Pulmonary artery endothelial cell (primary cell): ENCODE measurements around the gene DBX1. TPM values are rescaled to one million over a fixed set of nuclear protein-coding genes. Genes with fewer than 3 reads are reported as not detected.

Experiments
- DNase-seq: peaks from one replicate; pipeline ENCODE4 v3.0.0-alpha.2; 2011; ENCODE audit warnings: low read depth, low spot score
- total RNA-seq: library from RNA; depleted of rRNA; stranded (reverse); fragments of >200 nt; gene quantifications from 2 replicates; pipeline ENCODE4 v1.2.3, GENCODE V29; 2014

Gene DBX1
- total RNA-seq, 1 donor from 2014 or later: not detected

DNA sequence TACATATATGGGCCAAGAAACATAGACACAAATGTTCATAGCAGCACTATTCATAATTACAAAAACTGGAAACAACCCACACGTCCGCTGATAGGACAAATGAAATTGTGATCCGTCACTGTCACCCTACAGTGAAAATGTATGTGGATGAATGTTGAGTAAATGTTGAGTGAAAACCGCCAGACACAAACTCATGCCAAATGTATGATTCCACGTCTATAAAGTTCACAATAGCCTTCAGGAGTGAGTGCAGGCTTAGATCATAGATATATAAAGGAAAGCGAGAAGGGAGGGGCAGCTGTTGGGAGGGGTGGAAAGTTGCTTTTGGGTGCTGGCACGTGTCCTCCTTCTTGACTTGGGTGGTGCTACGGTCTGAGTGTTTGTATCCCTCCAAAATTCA, 33.6 kb downstream of the DBX1 start:
- no peak for DNase-seq

DNA sequence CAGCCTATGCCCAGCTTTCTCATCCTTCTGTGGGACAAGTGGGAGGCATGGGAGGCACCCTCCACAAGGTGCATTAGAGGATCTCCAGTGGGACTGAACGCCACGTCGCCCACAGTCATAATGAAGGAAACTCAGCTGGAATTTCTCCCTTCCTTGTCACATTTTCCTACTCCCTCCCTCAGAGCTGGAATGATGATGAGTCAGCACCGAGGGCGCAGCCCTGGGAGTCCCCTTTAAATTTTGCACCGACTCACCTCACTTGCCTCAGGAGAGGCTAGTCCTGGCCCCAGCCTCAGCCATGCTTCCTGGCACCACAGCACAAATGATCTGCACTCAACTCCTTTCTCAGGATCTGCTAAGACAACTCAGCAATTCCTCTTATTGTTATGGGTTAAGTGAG, 34.3 kb downstream of the DBX1 start:
- no peak for DNase-seq

DNA sequence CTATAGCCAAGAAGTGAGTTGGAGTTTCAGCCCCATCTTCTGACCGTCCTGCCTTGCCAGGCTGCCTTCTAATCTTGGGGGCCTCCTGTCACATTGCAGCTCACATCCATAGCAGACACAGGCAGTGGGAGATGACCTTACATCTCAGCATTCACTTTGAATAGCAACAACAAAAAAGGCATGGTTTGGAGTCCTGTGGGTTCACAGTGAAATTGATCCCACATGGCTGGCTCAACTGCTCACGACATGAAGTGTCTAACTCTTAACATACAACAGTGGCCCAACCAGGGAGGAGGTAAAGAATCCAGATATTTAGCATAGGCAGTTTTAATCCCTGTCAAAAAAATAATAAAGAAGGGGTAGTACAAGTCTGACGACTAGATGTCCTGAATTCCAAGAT, 38.1 kb downstream of the DBX1 start:
- no peak for DNase-seq

DNA sequence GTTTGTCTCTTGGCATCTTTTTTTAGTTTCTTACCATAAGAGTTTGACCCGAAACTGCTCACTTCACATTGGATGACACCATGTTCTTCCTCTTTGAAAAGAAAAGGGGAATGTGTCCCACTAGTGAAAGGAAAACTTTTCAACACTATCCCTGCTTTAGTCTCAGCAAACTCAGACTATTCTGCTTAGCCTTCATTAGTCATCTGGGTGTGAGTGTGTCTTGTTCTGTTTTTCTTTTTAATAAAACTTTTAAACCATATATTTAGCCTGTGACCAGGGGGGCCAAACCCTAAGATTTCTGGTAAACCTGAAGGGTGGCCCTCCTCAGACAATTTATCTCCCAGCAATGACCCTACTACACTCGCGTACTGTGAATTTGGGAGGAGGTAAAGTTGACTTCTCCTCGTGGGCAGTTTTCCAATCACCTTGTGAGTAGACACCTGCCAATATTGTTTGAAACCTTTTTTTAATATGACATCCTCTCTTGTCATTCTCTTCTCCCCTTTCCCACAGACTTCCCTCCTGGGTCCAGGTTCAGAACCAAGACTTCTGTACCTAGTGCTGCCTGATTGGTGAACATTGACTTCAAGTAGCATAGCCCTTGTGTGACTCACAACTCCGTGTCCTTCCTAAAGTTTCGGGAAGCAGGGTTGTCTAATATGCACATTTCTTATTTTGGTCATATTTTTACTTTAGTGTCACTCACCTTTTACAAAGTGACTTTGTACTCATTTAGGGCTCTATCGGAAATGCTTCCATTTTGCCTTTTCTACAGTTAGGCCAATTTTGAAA, 39.9 kb downstream of the DBX1 start:
- no peak for DNase-seq

DNA sequence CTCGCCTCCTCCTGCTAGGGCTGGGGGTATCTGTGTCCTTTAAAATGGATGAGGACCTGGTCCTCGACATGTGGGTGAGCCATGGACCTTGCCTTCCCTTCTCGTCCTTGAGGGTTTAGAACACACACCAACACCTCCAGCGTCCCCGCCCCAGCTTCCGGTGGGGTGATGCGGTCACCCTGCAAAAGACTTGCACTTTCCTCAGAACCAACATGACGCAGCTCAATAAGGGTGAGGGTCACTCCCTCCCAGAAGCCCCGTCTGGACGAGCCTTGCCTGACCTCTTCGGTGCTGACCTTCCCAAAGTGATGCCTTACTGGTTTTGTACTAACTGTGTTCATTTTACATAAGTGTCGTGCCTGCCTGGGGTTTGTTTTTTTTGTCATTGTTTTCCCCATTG, 41.0 kb downstream of the DBX1 start:
- DNase-seq: no peak

DNA sequence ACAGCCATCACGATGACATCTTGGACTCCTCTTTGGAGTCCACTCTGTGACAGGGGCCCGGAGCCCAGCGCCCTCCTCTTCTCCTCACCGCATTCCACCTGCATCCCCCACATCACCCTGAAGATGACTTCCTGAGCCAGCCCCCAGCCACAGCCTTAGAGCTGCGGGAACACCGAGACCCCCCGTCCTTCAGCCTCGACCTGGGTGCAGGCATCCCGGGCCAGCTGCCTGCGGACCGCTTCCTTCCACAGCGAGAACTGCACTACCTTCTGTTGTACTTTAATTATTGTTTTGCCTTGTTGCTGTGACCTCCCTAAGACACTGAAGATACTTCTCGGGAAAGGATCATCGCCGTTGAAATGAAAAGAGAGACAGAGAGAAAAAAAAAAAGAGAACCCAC, 42.1 kb downstream of the DBX1 start:
- no peak for DNase-seq

DNA sequence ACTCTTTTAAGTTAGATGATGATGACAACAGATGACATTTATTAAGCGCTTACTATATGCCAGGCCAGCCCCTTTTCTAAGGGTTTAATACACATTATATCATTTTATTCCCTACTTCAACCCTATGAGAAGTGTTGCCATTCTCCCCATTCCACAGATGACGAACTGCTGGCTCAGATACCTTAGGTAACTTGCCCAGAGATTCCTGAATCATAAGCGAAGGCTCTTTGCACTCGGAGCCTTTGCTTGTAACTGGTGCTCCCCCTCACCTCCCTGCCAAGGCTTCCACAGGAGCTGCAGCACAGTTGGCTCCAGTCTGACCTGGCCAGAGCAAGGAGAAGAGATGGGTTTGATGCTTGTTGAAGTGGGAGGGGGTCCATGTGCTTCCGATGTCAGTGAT, 43.0 kb downstream of the DBX1 start:
- no peak for DNase-seq

DNA sequence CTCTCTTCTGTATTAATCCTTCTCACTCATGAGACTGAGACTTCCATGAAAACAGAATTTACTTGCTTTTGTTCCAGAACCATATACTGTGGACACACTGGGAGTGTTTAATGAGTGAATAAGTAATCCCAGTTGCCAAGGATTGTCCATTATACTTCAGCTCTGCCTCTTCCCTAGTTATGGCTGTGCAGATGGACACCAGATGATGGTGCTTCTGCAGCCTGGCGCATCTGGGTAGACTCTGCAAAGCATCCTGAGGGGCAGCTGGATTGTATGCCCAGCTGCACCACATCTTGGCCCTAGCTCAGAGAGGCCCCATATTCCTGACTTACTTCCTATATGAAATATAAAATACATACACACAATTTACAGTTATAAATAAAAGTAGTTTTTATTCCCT, 43.5 kb downstream of the DBX1 start:
- DNase-seq: no peak

DNA sequence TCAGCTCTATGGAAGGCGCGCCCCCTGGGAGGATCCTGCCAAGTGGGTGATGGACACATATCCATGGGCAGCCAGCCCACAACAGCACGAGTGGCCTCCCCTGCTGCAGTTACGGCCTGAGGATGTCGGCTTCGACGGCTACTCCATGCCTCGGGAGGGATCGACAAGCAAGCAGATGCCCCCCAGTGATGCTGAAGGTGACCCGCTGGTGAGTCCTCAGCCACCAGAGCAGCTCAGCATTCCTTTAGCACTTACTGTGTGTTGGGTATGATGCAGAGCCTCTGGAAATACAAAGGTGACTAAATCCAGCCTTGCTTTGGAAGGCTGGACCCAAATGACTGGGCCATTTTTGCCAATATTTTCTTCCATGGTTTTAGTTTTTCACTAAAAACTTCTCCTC, 45.7 kb downstream of the DBX1 start:
- DNase-seq: no peak

DNA sequence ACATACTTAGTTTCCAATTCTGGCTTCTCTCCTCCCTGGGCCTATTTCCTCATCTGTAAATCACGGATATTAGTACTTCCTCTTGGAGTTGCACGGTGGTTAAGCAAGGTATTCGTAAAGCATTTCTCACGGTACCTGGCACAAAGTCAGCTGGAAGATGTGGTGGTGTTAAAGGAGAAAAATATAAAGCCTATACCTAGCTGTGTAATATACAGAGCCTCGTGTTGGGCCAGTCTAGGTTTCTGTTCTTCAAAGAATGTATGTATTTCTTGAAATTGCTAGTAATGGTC, 47.2 kb downstream of the DBX1 start:
- no peak for DNase-seq

DNA sequence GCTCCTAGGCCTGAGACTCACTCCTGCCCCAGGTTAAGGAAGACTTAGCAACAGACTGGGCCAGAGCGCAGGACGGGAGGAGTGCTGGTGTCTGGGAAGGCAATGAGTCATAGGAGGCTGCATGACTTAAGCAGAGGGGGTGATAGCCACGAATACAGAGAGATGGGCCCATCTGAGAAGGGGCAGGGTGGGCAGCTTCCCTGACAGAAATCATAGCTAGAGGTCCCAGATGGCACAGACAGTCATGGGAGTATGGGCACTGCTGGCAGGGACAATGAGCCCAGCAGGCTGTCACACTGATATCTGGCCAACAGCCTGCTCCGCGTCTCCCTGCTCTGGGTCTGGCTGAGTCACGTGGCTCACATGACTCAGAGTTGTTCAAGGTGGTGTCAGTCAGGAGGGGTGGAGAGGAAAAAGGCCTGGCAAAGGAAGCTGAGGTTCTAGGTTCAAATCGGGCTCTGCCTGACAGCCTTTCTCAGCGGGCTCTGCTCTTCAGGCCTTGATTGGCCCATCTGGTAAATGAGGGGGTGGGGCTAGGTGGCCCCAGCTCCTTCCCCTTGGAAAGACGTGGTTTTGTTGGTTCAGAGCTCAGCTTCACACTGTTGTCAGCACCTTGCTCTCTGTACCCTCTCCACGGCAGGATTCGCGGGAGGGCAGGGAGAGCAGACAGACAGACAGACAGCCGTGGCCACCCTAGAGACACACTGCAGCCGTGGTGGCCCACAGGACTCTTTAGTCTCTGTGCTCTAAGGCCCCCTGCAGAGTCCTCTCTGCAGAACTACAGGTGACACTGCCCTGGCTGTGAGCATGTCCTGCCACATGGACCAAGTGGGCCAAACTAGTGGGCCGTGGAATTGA, 47.8 kb downstream of the DBX1 start:
- DNase-seq: peak; percentile 84

DNA sequence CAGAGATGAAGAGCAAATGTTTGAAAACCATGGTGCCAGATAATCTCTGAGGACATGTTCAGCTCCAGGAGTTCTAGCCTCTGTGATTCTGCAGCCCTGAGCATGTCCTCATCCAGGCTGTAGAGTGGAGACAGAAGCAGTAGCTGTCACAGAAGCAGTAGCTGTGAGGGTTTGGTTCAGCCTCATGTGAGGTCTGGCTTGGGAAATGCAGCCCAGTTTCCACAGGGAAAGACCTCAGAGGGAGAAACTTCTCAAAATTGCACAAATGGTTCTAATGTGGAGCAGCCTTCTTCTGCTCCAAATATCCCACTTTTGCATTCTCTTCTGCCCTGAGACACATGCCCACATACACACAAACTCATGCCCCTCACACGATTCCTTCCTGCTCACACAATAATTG, 48.4 kb downstream of the DBX1 start:
- DNase-seq: no peak

DNA sequence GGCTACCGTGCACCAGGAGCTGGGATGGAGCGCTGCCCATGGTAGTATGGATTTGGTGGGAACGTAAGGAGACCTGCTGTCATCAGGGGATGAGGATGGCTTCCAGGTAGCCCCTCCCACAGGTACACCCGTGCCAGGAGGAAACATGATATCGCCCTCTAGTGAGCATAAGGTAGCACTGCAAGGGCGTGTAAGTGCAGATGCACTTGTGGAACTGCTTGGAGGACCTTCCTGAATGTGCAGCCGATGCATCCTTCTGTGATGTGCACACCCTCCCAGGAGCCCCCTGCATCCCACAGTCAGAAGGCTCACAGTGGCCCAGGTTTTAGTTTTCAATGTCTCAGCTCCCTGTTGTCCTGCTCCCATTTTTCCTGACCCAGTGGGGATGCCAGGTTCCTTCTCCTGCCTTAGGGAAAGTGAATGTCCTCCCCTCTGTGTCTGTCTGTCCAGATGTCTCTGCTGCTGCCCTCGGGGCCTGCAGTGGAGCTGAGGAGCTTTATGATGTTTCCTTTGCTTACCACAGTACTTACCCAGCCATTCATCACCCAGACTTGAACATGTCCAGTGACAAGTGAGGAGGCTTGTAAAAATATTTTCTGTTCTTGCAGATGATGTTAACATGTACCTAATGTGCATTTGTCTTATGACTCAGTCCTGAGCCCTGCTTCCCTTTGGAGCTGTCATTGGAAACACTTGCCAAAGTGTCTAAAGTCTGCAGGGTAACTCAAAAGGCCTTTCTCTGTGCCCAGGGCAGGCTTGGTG, 49.2 kb downstream of the DBX1 start:
- no peak for DNase-seq

DNA sequence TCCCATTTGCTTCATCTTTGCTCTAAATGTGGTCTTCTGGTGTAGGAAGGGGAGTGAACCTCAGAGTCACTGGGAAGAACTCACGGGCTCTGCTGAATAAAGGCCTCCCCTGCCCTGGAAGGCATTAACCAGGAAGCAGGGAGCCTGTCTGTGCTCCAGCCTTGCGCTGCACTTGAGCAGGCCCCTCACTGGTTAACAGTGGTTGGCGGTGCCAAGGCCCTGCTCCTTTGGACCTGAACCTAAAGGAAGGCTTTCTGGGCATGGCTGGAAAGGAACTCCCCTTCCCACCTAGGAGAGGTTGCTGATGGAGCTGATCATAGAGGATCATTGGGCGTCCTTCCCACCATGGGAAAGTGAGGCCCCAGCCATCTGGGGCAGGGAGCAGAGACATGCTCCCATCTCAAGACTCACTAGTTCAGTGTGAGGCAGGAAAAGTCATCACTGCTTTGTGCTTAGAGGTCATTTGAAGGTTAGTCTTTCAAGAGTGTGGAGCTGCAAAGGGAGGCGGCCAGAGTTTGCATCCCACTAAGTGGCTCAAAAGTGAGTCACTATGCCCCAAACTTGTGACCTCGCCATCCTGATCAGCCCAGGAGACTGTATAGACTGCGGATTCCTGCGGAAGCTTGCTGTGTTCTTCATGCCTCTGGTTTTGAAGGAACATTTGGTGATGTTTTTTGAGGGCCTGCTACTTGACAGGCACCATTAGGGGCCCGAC, 50.4 kb downstream of the DBX1 start:
- no peak for DNase-seq

Other genes starting within 250 kb of the DBX1 start
- 52.8 and 118 TPM in 2 replicates for gene HTATIP2, start 203.2 kb upstream of the DBX1 start, total RNA-seq
- 21.4 and 23.8 TPM in 2 replicates for gene PRMT3, start 227.2 kb upstream of the DBX1 start, total RNA-seq